HG03045 (cell line): ENCODE results near the gene TK2.
A peak's percentile ranks its signal among the peaks of the same experiment; 100 is the strongest.

Source experiments
- ATAC-seq: cut with Tn5 transposase; IDR thresholded peaks from one replicate; pipeline ENCODE4 v1.9.1; 2021; ENCODE audit warnings: mild to moderate bottlenecking, moderate library complexity; ENCODE audit not compliant: unreplicated experiment

Gene TK2

DNA sequence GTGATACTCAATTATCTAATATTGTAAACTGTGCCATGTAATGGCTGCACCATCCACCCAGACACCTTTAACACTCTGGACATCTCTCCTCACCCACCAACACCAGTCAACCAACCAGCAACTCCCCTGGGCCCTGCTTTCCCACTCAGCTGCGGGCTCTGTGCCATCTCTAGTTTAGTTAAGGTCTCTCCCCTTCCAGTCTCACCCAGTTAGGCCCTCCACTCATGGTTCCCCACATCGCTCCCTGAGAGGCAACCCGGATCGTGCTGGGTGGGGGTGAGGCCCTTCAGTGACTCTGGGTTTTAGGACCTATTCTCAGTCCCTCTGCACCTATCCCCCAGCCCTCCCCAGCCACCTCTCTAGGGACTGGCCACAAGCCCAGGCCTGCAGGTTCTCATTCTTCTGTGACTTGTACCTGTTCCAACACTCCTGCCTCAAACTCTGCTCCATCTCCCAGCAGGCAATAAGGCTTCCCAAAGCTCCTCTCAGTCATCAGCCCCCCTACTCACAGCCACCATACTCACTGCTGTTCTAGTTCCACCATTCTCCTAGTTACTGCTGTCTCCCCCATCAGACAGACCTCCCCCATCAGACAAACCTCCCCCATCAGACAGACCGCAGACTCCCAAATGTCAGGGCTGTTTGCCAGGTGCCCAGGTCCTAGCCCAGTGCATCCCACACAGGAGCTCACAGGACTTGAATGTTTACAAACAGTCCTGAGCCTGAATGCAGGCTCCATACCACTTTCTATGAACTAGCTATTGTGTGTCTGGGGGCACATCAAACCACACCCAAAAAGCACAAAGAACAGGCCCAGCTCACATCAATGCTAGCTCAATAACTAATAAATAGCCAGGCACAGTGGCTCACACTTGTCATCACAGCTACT is 2.6 kb downstream of the TK2 start:
- ATAC-seq = no peak

DNA sequence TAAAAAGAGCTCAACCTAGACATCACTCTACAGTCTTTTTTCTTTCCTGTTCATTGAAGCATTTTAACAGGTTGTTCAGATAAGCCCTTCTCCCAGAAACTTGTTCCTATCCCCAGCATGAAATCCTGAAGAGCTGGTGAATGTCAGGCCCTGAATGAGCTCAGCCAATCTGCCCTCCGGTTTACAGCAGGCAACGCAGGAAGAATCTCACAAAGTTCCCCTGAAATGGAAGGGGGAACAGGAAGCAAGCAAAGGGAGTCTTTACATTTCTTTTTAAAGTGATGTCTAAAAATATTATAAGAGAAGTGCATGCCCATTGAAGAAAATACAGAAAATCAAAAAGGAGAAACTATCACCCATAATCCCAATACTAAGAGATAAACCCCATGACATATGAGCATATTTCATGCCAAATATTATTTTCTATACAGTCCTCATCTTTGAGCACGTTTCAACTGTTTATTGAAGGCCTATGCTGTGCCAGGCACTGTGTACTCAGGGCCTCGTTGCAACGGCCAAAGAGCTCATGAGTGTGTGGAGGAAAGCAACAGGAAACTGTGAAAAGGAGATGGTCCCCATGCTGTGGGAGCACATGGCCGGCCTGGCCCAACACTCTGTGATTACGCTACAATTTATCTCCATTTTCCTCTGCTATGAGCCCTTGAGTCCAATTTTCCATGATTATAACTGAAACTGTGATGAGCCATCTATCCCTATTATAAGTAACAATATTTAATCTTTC is 5.7 kb downstream of the TK2 start:
- no peak for ATAC-seq

DNA sequence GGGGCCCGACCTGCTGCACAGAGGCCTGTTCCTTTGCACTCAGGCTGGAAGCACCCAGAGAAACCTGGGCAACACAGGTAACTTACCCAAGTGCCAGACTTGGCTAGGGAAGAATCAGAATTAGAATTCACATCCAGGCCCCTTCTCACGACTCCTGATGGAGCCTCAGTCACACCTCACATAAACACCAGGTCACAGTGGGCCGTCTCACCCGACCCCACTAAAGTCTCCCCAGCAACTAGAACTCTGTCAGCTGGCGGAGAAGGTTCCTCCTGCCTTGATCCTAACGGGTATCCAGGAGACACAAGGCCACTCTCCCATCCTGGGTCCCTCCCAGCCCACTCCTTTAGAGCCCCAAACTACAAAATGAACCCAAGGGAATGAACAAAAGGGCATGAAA is 6.4 kb downstream of the TK2 start:
- ATAC-seq = no peak

DNA sequence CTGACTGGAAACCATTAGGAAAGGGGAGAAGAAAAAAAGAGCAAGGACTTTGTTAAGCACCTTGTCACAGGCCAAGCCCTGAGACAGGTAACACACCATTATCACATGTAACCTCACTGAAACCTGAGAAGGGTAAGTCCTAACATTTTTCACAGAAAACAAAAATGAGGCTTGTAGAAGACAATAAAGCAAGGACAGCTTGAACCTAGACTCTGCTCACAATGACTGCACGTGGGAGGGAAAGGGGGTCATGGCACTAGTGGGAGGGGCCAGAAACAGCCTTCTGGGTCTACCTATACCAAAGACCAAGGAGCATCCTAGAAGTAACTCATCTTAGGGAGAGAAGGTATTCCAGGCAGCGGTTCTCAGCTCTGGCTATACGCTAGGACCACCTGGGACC is 7.5 kb downstream of the TK2 start:
- no peak for ATAC-seq

DNA sequence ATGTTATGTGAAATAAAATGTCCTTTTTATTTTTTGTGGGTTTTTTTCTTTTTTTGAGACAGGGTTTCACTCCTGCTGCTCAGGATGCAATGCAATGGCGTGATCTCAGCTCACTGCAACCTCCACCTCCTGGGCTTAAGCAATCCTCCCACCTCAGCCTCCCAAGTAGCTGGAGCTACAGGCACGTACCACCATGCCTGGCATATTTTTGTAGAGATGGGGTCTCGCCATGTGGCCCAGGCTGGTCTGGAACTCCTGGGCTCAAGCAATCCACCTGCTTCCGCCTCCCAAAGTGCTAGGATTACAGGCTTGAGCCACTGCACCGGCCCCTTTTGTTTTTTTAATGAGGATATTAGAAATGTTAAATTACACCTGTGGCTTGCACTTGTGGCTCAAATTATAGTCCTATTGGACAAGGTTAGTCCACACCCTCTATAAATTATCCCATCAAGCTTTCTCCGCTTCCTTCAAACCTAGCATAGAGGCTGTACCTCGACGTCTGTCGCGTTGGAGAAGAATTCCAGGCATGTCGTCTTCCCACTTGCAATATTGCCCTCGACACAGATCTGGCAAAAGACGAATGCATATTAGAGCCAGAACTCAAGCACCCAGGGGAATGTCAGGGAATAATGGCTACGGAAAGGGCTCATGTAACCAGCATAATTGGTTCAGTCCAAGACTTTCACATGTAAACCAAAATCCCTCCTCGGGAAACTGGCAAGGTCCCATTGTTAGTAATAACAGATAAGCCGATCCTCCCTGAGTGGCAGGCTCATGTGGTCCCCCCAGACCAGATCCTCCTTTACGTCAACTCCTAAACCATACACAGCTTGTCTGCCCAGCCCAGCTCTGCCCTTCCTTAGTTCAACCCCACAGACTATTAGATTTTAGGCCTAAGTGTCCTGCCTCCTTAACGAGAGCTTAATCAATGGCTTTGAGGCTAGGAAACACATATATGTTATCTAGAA is 8.2 kb downstream of the TK2 start:
- ATAC-seq = no peak

DNA sequence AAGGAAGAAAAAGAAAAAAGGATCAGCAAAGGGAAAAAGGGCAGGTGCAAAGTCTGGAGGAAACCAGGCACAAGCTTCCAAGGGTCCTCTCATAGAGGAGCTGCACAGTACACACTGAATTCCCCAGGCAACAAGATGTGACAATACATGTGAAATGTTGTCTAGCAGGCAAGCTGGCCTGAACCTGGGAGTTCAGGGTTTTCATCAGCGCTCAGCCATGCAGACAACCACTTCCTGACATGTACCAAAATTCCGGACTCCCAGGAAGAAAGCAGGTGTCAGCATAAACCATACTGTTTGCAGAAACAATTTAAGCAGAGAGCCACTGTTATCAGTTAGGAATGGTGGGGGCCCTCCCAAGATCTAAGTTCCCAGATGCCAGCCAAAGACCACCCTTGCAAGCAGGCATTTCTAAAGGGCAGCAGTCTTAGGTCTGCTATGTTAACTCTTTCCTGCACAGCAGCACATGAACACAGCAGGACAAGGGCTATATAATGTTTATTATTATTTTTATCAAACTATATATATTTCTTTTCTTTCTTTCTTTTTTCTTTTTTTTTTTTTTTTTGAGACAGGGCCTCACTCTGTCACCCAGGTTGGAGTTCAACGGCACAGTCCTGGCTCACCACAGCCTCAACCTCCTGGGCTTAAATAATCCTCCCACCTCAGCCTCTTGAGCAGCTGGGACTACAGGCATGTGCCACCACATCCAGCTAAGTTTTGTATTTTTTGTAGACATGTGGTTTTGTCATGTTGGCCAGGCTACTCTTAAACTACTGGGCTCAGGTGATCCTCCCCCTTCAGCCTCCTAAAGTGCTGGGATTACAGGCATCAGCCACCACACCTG is 10.1 kb downstream of the TK2 start:
- no peak for ATAC-seq

DNA sequence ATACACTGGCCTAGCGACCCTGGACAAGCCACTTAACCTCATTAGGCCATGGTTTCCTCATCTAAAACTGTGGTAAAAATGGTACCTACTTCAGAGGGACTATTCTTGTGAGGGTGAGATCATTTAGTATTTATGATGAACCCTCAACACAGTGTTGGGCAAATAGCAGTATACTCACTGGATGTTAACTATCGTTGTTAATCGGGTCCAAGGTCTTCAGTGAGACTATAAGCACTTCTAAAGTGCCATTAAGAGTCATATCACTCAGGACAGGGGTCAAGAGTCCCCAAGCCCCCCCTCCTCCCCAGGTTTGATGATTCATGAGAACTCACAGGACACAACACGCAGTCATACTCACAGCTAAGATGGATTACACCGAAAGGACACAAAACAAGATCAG is 11.0 kb downstream of the TK2 start:
- no peak for ATAC-seq

DNA sequence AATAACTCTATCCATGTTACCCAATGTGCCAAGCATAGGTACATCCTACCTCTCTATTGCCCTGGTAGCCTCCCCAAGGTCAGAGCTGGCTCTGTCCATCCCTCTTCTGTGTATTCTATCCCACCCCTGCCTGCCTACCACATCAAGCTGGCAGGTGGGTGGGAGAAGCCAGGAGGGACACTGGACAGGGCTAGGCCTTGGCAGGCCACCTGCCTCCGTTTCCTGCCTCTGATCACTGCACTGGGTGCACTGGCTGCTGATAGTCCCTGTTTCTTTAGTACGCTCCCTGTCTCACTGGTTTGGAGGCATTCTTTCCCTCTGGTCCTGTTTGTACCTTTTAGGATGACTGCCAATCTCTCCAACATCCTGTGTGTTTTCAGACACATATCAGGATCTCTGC is 12.7 kb downstream of the TK2 start:
- ATAC-seq = no peak

DNA sequence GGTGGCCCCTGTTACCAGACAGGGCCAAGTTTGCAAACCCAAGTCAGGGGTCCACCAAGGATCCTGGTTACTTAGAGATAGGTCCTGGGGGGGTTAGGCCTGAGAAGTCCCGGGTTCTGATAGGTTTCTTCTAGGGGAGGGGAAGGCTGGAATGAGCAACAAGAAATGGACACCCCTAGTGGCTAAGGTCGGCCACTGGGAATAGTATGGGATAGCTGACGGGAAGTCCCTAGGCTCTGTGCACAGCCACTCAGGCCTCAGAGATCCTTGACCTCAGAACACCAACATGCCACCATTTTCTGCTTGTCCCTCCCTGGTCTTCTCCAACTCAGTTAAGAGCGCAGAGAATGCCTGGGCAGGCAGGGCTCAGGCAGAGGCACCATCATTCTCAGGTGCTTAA is 13.4 kb downstream of the TK2 start:
- no peak for ATAC-seq

DNA sequence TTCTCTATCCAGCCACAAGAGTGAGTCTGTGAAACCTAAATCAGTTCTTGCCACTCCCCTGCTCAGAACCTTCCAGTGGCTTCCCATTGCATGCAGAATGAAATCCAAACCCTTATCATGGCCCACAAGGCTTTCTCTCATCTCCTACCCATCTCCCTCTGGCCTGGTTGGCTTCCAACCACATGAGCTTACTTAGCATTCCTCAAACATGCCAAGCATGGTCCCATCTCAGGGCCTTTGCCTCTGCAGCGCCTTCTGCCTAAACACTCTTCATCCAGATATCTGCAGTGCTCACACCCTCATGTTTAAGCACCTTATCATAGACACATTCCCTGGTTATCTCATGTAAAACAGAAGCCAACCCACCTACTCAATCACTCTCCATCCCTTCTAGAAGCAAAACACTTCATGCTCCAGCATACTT is 15.5 kb downstream of the TK2 start:
- ATAC-seq = no peak

DNA sequence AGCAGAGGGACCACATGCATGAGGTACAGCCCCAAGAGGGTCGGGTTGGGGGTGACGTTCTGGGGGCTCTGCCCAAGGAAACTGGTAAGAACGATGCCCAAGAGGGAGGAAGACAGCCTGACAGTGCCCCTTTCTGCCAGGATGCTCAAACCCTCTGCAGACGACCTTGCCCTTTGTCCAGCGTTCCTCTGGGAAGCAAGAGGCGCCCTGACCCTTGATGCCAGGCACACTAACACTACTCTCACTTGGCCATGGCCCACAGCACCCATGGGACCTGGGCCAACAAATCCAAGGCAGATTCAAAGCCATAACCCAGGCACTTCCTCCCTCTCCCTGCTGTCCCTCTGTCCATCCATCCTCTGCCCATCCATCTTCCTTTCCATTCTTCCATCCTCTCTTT is 20.4 kb downstream of the TK2 start:
- no peak for ATAC-seq

DNA sequence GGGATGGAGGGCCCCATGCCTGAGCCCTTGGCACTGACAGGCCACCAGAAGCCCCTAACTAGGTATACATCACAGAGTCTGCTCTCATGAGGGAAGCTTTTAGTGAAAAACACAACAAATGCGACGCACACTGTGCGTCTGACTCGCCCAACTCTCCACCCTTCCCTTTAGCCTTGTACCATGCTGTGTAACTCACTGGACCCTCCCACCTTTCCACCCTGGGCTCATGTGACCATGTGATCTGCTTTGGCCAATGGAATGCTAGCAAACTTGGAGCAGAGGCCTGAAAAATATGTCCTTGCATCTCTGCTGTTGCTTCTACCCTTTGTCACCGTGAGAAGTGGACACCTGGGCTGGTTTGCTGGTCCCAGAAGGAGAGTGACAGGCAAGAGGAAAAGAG is 21.6 kb downstream of the TK2 start:
- ATAC-seq = no peak

DNA sequence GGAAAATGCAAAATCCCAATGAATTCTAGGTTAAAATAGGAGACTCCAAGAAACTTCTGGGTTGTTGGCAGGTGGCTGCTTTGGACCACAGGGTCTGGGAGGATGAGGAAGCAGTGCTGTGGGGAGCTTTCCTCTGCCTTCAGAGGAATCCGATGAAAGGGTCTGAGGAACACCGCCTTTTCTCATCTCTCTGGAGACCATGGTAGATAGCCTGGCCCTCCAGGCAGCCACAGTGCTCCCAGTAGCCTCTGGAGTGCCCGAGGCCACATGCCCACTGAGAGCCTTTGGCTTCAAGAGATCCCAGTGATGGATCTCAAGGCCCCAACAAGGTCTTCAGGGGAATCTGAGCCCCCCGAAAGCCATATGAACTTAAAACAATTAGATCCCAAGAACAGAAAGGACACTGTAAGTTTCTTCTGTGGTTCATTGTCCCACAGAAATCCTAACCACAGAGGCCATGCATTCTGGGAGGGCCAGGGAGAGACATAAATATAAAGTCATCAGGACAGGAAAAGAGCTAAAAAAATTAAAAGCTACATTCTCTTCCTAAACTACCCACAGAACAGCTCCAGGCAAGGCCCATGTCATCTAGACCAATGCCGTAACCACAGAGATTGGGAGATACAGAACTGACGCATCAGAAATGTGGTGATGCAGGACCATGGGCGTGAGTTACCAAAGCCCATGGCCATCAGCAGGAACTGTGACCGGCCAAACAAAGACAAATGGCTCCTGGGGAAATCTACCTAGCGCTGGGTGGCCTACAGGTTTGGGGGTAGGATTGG is 24.3 kb downstream of the TK2 start:
- ATAC-seq = no peak

DNA sequence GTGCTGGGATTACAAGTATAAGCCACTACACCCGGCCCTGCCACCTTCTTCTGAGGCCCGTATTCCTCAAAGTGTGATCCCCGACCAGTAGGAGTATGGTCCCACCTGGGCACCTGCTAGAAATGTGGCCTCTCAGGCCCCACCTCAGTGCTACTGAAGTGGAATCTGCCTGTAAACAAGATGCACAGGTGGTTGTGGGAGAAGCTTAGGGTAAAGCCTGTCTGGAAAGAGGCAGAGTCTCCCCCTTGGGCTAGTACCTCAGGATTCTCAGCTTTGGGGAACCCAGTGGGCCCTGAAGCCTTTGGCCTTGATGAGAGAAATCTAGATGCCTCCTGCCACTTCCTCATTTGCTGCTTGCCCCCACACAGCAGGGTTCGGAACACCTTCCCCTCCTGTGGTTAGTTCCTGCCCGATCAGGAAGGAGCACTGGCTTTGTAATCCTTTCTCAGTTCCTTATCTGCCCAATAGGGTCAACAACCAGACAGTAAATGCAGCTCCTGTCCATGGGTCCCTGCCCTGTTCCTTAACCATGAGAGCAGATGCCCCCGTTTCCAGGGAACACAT is 25.2 kb downstream of the TK2 start:
- ATAC-seq = peak; percentile 58

DNA sequence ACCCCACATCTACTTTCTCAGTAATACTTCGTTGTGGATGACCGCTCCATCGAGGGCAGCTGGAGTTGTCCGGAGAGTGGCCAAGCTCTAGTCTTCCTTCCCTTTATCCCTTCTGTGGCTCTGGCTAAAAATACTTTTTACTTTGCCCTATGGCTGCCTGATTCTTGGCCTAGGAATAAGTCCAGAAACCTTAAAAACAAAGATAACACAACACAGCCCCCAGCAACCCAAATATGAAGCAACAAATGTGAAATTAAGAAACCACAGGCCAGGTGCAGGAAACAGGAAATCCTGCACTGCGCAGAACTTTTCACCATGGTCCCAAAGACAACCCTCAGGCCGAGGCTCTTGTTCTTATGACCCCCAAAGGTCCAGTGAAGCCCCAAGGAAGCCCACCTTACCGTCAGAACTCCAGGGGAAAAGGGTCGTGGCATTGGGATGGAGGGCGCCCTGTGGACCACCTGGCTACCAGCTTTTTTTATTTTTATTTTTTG is 26.0 kb downstream of the TK2 start:
- ATAC-seq = peak; percentile 41

DNA sequence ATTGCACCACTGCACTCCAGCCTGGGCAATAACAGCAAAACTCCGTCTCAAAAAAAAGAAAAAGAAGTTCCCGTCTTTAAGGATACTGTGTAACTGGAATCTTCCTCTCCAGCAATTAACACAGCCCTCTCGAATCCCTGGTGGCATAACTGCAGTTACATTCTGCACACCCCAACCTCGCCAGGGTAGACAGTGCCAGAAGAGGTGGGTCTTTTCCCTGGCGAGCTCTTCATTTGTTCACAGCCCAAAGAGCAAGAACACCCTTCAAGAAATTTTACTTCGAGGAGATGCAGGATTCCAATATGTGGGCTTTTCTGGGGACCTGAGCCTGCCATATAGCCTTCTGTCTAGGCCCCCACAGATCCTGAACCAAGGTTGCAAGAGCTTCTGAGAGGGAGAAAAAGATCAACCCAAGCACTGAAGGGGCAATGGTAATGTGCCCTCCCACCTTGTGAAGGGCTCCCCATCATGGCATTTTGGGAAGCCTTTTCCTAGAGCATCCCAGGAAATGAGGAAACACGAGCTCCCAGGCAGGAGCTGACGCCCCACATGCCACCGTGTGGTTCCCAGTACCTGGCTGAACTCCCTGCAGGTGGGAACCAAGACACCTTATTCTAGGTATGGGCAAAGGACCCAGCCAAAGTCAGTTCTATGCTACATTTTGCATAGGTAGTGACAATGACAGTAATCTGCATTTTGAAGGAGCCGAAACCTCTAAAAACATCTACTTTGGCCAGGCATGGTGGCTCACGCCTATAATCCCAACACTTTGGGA is 26.9 kb downstream of the TK2 start:
- ATAC-seq = no peak

DNA sequence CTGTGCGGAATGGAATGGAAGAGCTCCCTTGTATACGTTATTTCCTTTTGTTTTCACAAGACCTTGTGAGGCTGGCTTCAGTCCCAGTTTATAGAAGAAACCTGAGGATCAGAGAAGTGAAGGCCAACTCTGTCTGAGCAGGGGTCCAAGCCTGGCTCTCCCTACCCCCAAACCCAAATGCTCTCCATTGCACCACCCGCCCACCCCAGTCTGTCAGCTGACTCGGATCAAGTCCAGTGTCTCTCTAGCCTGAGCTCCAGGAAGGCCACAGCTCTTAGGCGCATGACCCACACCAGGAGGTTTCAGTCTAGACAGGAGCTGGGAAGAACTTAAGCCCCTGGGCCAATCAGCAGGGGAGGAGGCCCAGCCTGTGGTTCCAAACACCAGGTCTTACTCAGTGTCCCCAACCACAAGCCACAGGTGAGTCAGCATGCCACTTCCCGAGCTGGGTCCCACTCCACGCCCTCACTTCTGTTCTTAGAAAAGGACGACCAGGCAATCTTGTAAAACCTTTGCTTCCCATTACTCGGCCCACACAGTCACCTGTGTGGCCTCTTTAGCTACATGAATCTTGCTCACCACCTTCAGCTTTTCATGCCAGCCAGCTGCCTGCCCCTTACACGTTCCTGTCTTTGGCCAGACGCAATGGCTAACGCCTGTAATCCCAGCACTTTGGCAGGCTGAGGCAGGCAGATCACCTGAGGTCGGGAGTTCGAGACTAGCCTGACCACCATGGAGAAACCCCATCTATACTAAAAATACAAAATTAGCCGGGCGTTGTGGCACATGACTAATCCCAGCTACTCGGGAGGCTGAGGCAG is 27.8 kb downstream of the TK2 start:
- peak; percentile 52 for ATAC-seq
